HG03135 (cell line): ENCODE measurements around the gene MAP3K5.
"Not testable (repeated sequence)": the region's sequence is repeated elsewhere in the genome, so short reads cannot be mapped to it uniquely, and the experiment has no call there.

Experiments
- ATAC-seq: cut with Tn5 transposase; IDR thresholded peaks from one replicate; pipeline ENCODE4 v1.9.1; 2021; ENCODE audit warnings: mild to moderate bottlenecking, moderate library complexity; ENCODE audit not compliant: unreplicated experiment

The MAP3K5 gene

GRCh38 chr6:136586295-136586694 lies 206.0 kb downstream of the MAP3K5 start:
- ATAC-seq, result no peak

- not testable (repeated sequence) for ATAC-seq
Measured at GRCh38 chr6:136585523-136585922, 206.8 kb downstream of the MAP3K5 start.

GRCh38 chr6:136584290-136584689 lies 208.0 kb downstream of the MAP3K5 start:
- not testable (repeated sequence) for ATAC-seq

- ATAC-seq, result no peak
Measured at GRCh38 chr6:136582711-136583471, 209.4 kb downstream of the MAP3K5 start.

- no peak for ATAC-seq
Measured at GRCh38 chr6:136579800-136580199, 212.5 kb downstream of the MAP3K5 start.

GRCh38 chr6:136576821-136577220 lies 215.5 kb downstream of the MAP3K5 start:
- ATAC-seq, result no peak

GRCh38 chr6:136571496-136571895 lies 220.8 kb downstream of the MAP3K5 start:
- no peak for ATAC-seq

- ATAC-seq, result no peak
Measured at GRCh38 chr6:136571065-136571464, 221.2 kb downstream of the MAP3K5 start.

GRCh38 chr6:136568129-136568528 lies 224.1 kb downstream of the MAP3K5 start:
- ATAC-seq, result no peak

- no peak for ATAC-seq
Measured at GRCh38 chr6:136567688-136568087, 224.6 kb downstream of the MAP3K5 start.

GRCh38 chr6:136566851-136567250 lies 225.4 kb downstream of the MAP3K5 start:
- no peak for ATAC-seq

- no peak for ATAC-seq
Measured at GRCh38 chr6:136566007-136566487, 226.2 kb downstream of the MAP3K5 start.

- ATAC-seq, result no peak
Measured at GRCh38 chr6:136564180-136564579, 228.1 kb downstream of the MAP3K5 start.

- ATAC-seq, result no peak
Measured at GRCh38 chr6:136563386-136564152, 228.7 kb downstream of the MAP3K5 start.

- ATAC-seq, result no peak
Measured at GRCh38 chr6:136562211-136562610, 230.1 kb downstream of the MAP3K5 start.

- ATAC-seq, result no peak
Measured at GRCh38 chr6:136553166-136553787, 239.0 kb downstream of the MAP3K5 start.

GRCh38 chr6:136552054-136552453 lies 240.2 kb downstream of the MAP3K5 start:
- no peak for ATAC-seq

- ATAC-seq, result no peak
Measured at GRCh38 chr6:136551103-136551502, 241.2 kb downstream of the MAP3K5 start.

GRCh38 chr6:136550330-136551071 lies 241.8 kb downstream of the MAP3K5 start, which contains the start of gene MAP7:
Gene MAP7 (minus strand): TSS chr6:136550422. CDS start chr6:136550408, 14 bp downstream.
- peak; percentile 65 for ATAC-seq

- peak; percentile 56 for ATAC-seq
Measured at GRCh38 chr6:136550045-136550329, 242.3 kb downstream of the MAP3K5 start.
